ENCODE data around the gene PRPF40A. TPM values are rescaled to one million over a fixed set of nuclear protein-coding genes. Genes with fewer than 3 reads are reported as not detected.

PRPF40A gene
- total and polyA plus RNA-seq, 9 of the 15 experiments (the other 6 are each of a cell fraction or from before 2014, with no cell fraction given): 168 to 304 (median 264) TPM

- ChIA-PET POLR2A (interaction anchor here (0.6 kb wide), 1 partner anchor 614 kb away, joined by 3 read pairs; no protein-coding TSS in a partner anchor), CTCF (ENCODE audit: low intra/inter-chr PET ratio) (no interaction called here)
- Histone ChIP-seq H3K4me1 (replicated peaks in 1 of 2; ENCODE audit: control insufficient read depth in 2 of 2, insufficient read depth in 2 of 2, low read length in 2 of 2) (peaks cover 0 to 17% of the 10 kb centered on the region in 2 experiments; a peak in 2 of 5 replicates), H3K79me2 (ENCODE audit: control insufficient read depth, insufficient read depth, low read length) (no peaks in the 10 kb centered on the region), H3K27me3 (ENCODE audit: control insufficient read depth in 2 of 2, insufficient read depth in 2 of 2, low read length in 2 of 2) (peaks cover 9 to 15% of the 10 kb centered on the region in 2 experiments), H3K27ac (ENCODE audit: extremely low read depth, low read depth, low read length) (no peak overlapping the region), H3K9me1 (ENCODE audit: control insufficient read depth, insufficient read depth, low read length) (no peaks in the 10 kb centered on the region), H3K4me2 (ENCODE audit: insufficient read depth, low read length) (no peak overlapping the region), H3K36me3 (ENCODE audit: control insufficient read depth, insufficient read depth, low read length) (no peaks in the 10 kb centered on the region), H3K9me3 (replicated peaks; ENCODE audit: control insufficient read depth, insufficient read depth, low read depth, low read length) (no peaks in the 10 kb centered on the region), H2AFZ (ENCODE audit: low read depth, low read length) (no peak overlapping the region), H3K4me3 (no peak overlapping the region), H3K9ac (ENCODE audit: insufficient read depth in 1 of 2, low read depth in 2 of 2, low read length in 2 of 2) (no peak overlapping the region), H4K20me1 (replicated peaks; ENCODE audit: control insufficient read depth, insufficient read depth, low read length) (no peaks in the 10 kb centered on the region)
- BruUV-seq (replicated peaks): no TSS peak
- 14% methylated on average over 13 of the region's 13 CpGs for WGBS (ENCODE audit: insufficient coverage, low coverage, missing lambda C conversion rate)
- intact Hi-C loops (cut with micrococcal nuclease) (no loop called here), in situ Hi-C loops (cut with MboI) (no loop called here)
- DNase-seq (ENCODE audit: extremely low read depth in 1 of 4, low spot score in 3 of 4) (no peak), FAIRE-seq (no peak), ATAC-seq (no peak)
- TF ChIP-seq RERE (CRISPR knock-in tag; IDR thresholded peaks at IDR 0.05; ENCODE audit: borderline replicate concordance) (no peak), ESRRA (IDR thresholded peaks at IDR 0.05; ENCODE audit: borderline replicate concordance, low read depth) (no peak), MTF1 (CRISPR knock-in tag; IDR thresholded peaks at IDR 0.05; ENCODE audit: borderline replicate concordance) (no peak), CREBBP (IDR thresholded peaks at IDR 0.05; ENCODE audit: low read depth, low read length) (no peak), NCOR1 (IDR thresholded peaks at IDR 0.05) (no peak), BACH1 (tag; IDR thresholded peaks at IDR 0.05) (no peak), HOXB6 (CRISPR knock-in tag; IDR thresholded peaks at IDR 0.05; ENCODE audit: borderline replicate concordance) (no peak), ZNF3 (CRISPR knock-in tag; IDR thresholded peaks at IDR 0.05) (no peak)
- TF ChIP-seq, protein P1, sequence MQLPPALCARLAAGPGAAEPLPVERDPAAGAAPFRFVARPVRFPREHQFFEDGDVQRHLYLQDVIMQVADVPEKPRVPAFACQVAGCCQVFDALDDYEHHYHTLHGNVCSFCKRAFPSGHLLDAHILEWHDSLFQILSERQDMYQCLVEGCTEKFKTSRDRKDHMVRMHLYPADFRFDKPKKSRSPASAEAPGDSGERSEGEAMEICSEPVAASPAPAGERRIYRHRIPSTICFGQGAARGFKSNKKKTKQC (CRISPR knock-in tag; IDR thresholded peaks at IDR 0.05): no peak
Observed at GRCh38 chr2:152623076-152623740, 94.1 kb downstream of the PRPF40A start.
